Upper lobe of left lung (tissue), 6 donors: Measurements from ENCODE around the gene WDR48. TPM values are rescaled to one million over a fixed set of nuclear protein-coding genes. Genes with fewer than 3 reads are reported as not detected.

Source experiments
- ATAC-seq, 2 donors: fragments of 200-7000 bp; cut with Tn5 transposase; one replicate each; pipeline ENCODE4 v1.9.1; 2022; ENCODE audit warnings: mild to moderate bottlenecking in 2 of 2, moderate library complexity in 2 of 2; ENCODE audit not compliant: low FRiP score in 2 of 2
- DNase-seq, 2 donors: peaks; one replicate each; pipeline ENCODE4 v3.0.0-alpha.2; 2019 to 2020
- H3K27ac ChIP-seq, 4 donors: fragments of 200-600 bp; sonication (generic); one replicate each; pipeline ENCODE4 v1.5.1; 2016 to 2019
- H3K27me3 ChIP-seq, 4 donors: fragments of 200-600 bp; sonication (generic); one replicate each; pipeline ENCODE4 v1.5.1; 2017 to 2019
- H3K36me3 ChIP-seq, 4 donors: fragments of 200-600 bp; sonication (generic); one replicate each; pipeline ENCODE4 v1.5.1; 2016 to 2019
- H3K4me1 ChIP-seq, 4 donors: fragments of 200-600 bp; sonication (generic); one replicate each; pipeline ENCODE4 v1.5.1; 2018 to 2019
- H3K4me3 ChIP-seq, 4 donors: fragments of 200-600 bp; sonication (generic); one replicate each; pipeline ENCODE4 v1.5.1; 2017 to 2019; ENCODE audit warnings: mild to moderate bottlenecking in 2 of 4, moderate library complexity in 1 of 4
- H3K9me3 ChIP-seq, 4 donors: fragments of 200-600 bp; sonication (generic); one replicate each; pipeline ENCODE4 v1.5.1; 2018 to 2019
- EP300 ChIP-seq, 4 donors: sonication (generic); formaldehyde crosslinking; IDR thresholded peaks; one replicate each; pipeline ENCODE4 v1.5.1; 2017; ENCODE audit warnings: antibody characterized with exemption in 4 of 4, control low read depth in 2 of 4
- POLR2A ChIP-seq, 4 donors: fragments of 450-650 bp; IDR thresholded peaks; one replicate each; pipeline ENCODE4 v1.5.1; 2016 to 2017; ENCODE audit warnings: antibody characterized with exemption in 4 of 4, mild to moderate bottlenecking in 2 of 4
- POLR2AphosphoS5 ChIP-seq, 2 donors: sonication (generic); formaldehyde crosslinking; IDR thresholded peaks; one replicate each; pipeline ENCODE4 v1.5.1; 2017; ENCODE audit warnings: antibody characterized with exemption in 2 of 2
- WGBS, 2 donors: methylation state at CpG; one replicate each; pipeline ENCODE4 v1.1.5; 2017 to 2018; 5-methylcytosine and 5-hydroxymethylcytosine counted together
- total RNA-seq, 6 donors: library from RNA; depleted of rRNA in 4 of 6; stranded (reverse); fragments of >200 nt in 4 of 6; gene quantifications; one replicate each; pipeline versions ENCODE4 v1.1.0 to v1.2.1, GENCODE V29; 2016 to 2021
- TF ChIP-seq, protein P1 (sequence below), 6 experiments: fragments of 450-650 bp in 4 of 6; fragments of 200-600 bp in 2 of 6; sonication (generic) in 2 of 6; IDR thresholded peaks; one replicate each; pipeline ENCODE4 v1.5.1; 2016 to 2019; ENCODE audit warnings: antibody characterized with exemption in 6 of 6
- donor health status: DM: no; HTN: no; CAD: no; lungs with moderate emphysema.
- donor health status: DM: no; HTN: yes; CAD: no; lungs with severe emphysema.

WDR48 gene
- total RNA-seq, 6 donors from 2014 or later = 9.7 to 30.2 (median 25.5) TPM

DNA sequence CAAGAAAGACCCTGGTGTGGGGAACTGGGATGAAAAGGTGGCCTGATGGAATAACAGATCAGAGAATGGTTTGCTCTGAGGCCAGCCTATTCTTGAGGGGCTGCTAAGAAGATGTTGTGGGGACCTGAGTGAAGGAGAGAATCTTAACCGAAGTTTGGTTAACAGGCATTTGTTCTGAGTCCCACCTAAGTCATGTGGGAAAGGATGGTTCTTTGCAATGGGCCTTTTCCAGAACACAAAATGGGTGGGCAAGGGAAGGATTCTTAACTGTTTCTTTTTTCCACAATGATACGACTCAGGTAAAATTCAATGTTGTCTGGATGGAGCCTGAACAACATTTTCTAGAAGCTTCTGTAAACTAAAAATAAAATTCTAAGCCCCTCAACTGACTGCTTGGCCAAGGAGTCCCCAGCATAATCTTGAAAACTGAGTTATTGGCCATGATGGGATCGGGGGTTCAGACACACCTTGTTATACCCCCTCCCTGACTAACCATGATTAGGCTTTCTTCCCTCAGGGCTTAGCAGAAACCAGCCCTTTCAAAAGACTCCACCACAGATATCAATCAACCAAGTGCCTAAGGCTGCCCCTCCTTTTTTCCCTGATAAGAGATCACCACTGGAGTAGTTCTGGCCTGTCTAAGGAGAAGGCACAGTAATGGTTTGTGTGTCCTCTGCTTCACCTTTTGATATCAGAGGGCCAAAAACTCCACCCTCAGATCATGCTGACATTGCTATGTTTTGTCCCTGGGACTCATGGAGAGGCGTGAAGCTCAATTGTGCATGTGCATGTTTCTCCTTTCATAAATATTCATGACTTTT is 30.1 kb upstream of the WDR48 start:
- Histone ChIP-seq H3K36me3 (no peaks in the 10 kb centered on the region), H3K27ac (no peak overlapping the region), H3K4me1 (no peaks in the 10 kb centered on the region), H3K27me3 (no peaks in the 10 kb centered on the region), H3K4me3 (no peak overlapping the region), H3K9me3 (no peaks in the 10 kb centered on the region)
- DNase-seq (no peak), ATAC-seq (no peak)
- 86 to 95% methylated on average over 4 of the region's 4 CpGs for WGBS, 2 donors
- TF ChIP-seq POLR2A (IDR thresholded peaks at IDR 0.05) (no peak), EP300 (IDR thresholded peaks at IDR 0.05) (no peak), POLR2AphosphoS5 (IDR thresholded peaks at IDR 0.05) (no peak)
- TF ChIP-seq, protein P1, sequence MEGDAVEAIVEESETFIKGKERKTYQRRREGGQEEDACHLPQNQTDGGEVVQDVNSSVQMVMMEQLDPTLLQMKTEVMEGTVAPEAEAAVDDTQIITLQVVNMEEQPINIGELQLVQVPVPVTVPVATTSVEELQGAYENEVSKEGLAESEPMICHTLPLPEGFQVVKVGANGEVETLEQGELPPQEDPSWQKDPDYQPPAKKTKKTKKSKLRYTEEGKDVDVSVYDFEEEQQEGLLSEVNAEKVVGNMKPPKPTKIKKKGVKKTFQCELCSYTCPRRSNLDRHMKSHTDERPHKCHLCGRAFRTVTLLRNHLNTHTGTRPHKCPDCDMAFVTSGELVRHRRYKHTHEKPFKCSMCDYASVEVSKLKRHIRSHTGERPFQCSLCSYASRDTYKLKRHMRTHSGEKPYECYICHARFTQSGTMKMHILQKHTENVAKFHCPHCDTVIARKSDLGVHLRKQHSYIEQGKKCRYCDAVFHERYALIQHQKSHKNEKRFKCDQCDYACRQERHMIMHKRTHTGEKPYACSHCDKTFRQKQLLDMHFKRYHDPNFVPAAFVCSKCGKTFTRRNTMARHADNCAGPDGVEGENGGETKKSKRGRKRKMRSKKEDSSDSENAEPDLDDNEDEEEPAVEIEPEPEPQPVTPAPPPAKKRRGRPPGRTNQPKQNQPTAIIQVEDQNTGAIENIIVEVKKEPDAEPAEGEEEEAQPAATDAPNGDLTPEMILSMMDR (IDR thresholded peaks at IDR 0.05) = no peak

DNA sequence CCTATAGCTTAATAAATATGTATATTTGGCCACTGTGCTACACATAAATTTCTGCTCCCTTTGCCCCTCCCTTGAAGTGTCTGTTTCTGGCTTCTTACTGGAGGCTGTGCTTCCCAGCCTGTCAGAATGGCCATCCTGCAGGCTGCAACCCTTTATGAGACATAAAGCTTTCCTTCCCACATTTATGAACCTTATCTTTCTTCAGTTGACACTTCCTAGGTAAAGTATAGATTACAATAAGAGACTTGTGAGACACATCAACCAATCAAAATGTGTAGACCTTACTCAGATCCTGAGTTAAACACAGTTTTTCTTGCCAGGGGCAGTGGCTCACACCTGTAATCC is 29.6 kb upstream of the WDR48 start:
- Histone ChIP-seq H3K27me3 (no peaks in the 10 kb centered on the region), H3K4me3 (no peak overlapping the region), H3K27ac (no peak overlapping the region), H3K9me3 (no peaks in the 10 kb centered on the region), H3K36me3 (no peaks in the 10 kb centered on the region), H3K4me1 (no peaks in the 10 kb centered on the region)
- ATAC-seq = no peak
- no peak for TF ChIP-seq POLR2A (IDR thresholded peaks at IDR 0.05)
- no peak for TF ChIP-seq EP300 (IDR thresholded peaks at IDR 0.05)
- TF ChIP-seq POLR2AphosphoS5 (IDR thresholded peaks at IDR 0.05) = no peak
- TF ChIP-seq, protein P1 (IDR thresholded peaks at IDR 0.05) = no peak
- DNase-seq = no peak

DNA sequence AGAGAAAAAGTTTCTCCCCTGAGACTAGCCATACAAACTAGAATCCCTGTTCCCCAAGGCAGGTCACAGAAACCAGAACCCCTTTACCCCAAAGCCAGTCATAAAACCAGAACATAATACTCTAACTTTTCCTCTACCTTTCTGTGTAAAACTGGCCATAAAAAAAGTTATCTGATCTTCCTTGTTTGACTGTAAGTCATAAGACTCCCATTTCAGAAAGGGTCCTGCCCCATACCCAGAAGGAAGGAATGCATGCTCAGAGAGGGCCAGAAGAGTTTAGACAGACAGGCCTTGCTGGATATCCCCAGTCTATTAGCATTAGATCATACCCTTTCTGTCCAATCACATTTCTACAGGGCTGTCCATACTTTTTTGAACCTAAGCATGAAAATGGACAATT is 27.3 kb upstream of the WDR48 start:
- Histone ChIP-seq H3K4me1 (no peaks in the 10 kb centered on the region), H3K9me3 (no peaks in the 10 kb centered on the region), H3K36me3 (no peaks in the 10 kb centered on the region), H3K27ac (no peak overlapping the region), H3K4me3 (no peak overlapping the region), H3K27me3 (no peaks in the 10 kb centered on the region)
- TF ChIP-seq POLR2A (IDR thresholded peaks at IDR 0.05) (no peak), EP300 (IDR thresholded peaks at IDR 0.05) (no peak), POLR2AphosphoS5 (IDR thresholded peaks at IDR 0.05) (no peak)
- TF ChIP-seq, protein P1 (IDR thresholded peaks at IDR 0.05) = no peak
- ATAC-seq = no peak
- no peak for DNase-seq

DNA sequence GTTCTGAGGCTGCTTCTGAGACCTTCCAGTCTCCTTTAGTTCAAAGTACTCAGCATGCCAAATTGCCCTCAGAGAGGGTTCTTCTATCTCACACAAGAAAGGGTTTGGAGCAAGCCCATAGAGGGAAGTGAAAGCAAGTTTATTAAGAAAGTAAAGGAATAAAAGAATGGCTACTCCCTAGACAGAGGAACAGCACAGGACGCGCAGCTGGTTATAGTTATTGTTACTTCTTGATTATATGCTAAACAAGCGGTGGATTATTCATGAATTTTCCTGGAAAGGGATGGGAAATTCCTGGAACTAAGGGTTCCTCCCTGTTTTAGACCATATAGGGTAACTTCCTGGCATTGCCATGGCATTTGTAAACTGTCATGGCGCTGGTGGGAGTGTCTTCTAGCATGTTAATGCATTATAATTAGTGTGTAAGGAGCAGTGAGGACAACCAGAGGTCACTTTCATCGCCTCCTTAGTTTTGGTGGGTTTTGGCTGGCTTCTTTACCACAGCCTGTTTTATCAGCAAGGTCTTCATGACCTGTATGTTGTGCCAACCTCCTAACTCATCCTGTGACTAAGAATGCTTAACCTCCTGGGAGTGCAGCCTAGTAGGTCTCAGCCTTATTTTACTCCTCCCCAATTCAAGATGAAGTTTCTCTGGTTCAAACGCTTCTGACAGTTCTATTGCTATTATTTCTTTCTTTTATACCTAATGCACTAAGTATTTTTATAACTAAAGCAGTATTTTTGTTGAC is 26.4 kb upstream of the WDR48 start:
- TF ChIP-seq, protein P1 (IDR thresholded peaks at IDR 0.05) = no peak
- TF ChIP-seq EP300 (IDR thresholded peaks at IDR 0.05) = no peak
- no peak for TF ChIP-seq POLR2AphosphoS5 (IDR thresholded peaks at IDR 0.05)
- TF ChIP-seq POLR2A (IDR thresholded peaks at IDR 0.05) = no peak
- Histone ChIP-seq H3K4me1 (no peaks in the 10 kb centered on the region), H3K27me3 (no peaks in the 10 kb centered on the region), H3K36me3 (no peaks in the 10 kb centered on the region), H3K9me3 (no peaks in the 10 kb centered on the region), H3K4me3 (no peak overlapping the region), H3K27ac (no peak overlapping the region)
- ATAC-seq (peak in 1 of 2 donors; percentile 57), DNase-seq (no peak)
- 80 to 82% methylated on average over 6 of the region's 6 CpGs for WGBS, 2 donors
